Right forelimb (tissue), 1 donor: Measurements from ENCODE around the gene ZNF683.
A peak's percentile ranks its signal among the peaks of the same experiment; 100 is the strongest.
"Not testable (repeated sequence)": the region's sequence is repeated elsewhere in the genome, so short reads cannot be mapped to it uniquely, and the experiment has no call there.

Experiments used
- DNase-seq: peaks from one replicate; pipeline ENCODE4 v3.0.0-alpha.2; 2018

Gene ZNF683

GRCh38 chr1:26384076-26384475 lies 11.5 kb upstream of the ZNF683 start:
- DNase-seq, result no peak

GRCh38 chr1:26378879-26379251 lies 6.3 kb upstream of the ZNF683 start:
- DNase-seq, result no peak

GRCh38 chr1:26378088-26378878 lies 5.7 kb upstream of the ZNF683 start:
- DNase-seq, result no peak

GRCh38 chr1:26376050-26376449 lies 3.5 kb upstream of the ZNF683 start:
- no peak for DNase-seq

GRCh38 chr1:26375081-26375480 lies 2.5 kb upstream of the ZNF683 start:
- DNase-seq, result no peak

- DNase-seq, result not testable (repeated sequence)
Observed at GRCh38 chr1:26374361-26374760, 1.8 kb upstream of the ZNF683 start.

- DNase-seq, result no peak
Observed at GRCh38 chr1:26373789-26374188, 1.2 kb upstream of the ZNF683 start.

GRCh38 chr1:26373281-26373680 lies 731 bp upstream of the ZNF683 start:
- no peak for DNase-seq

- no peak for DNase-seq
Observed at GRCh38 chr1:26372039-26372438, 511 bp downstream of the ZNF683 start.

GRCh38 chr1:26370591-26371382 lies 1.8 kb downstream of the ZNF683 start:
- no peak for DNase-seq

- DNase-seq, result no peak
Observed at GRCh38 chr1:26368486-26368885, 4.1 kb downstream of the ZNF683 start.

GRCh38 chr1:26368006-26368405 lies 4.5 kb downstream of the ZNF683 start:
- DNase-seq, result no peak

- no peak for DNase-seq
Observed at GRCh38 chr1:26367441-26367840, 5.1 kb downstream of the ZNF683 start.

- DNase-seq, result no peak
Observed at GRCh38 chr1:26364956-26365355, 7.6 kb downstream of the ZNF683 start.

- DNase-seq, result peak; percentile 78
Observed at GRCh38 chr1:26363549-26364448, 8.8 kb downstream of the ZNF683 start.

GRCh38 chr1:26362331-26362730 lies 10.2 kb downstream of the ZNF683 start:
- DNase-seq, result no peak

GRCh38 chr1:26361605-26362122 lies 10.9 kb downstream of the ZNF683 start:
- DNase-seq, result no peak

- DNase-seq, result no peak
Observed at GRCh38 chr1:26360807-26361604, 11.5 kb downstream of the ZNF683 start.

GRCh38 chr1:26359981-26360806 lies 12.4 kb downstream of the ZNF683 start:
- no peak for DNase-seq

- DNase-seq, result no peak
Observed at GRCh38 chr1:26358411-26359384, 13.9 kb downstream of the ZNF683 start.
